Activated CD4-positive, alpha-beta memory T cell treated with anti-CD3 and anti-CD28 coated beads, Interleukin-2, amount 10 ng/mL, durations not matched to agents 7 days and 5 days (primary cell): ENCODE measurements around the gene CEACAM19. TPM values are rescaled to one million over a fixed set of nuclear protein-coding genes. Genes with fewer than 3 reads are reported as not detected.
"Not testable (repeated sequence)": the region's sequence is repeated elsewhere in the genome, so short reads cannot be mapped to it uniquely, and the experiment has no call there.

Experiments used
- CTCF ChIA-PET: fragments of 350-600 bp; sonication (Branson Sonifier 250); formaldehyde crosslinking; loops from one replicate; lab custom pipeline; 2021; ENCODE audit warnings: antibody characterized with exemption, inconsistent platforms; lab: Charles Lee
- POLR2A ChIA-PET: fragments of 350-600 bp; sonication (Branson Sonifier 250); formaldehyde crosslinking; loops from one replicate; lab custom pipeline; 2021; ENCODE audit warnings: antibody characterized with exemption; lab: Charles Lee
- DNase-seq: peaks from one replicate; pipeline ENCODE4 v3.0.0-alpha.2; 2020
- H3K27ac Mint-ChIP-seq: one replicate; pipeline ENCODE4 v1.8.0; 2021; ENCODE audit warnings: mild to moderate bottlenecking, mixed read lengths
- H3K27me3 Mint-ChIP-seq: one replicate; pipeline ENCODE4 v1.8.0; 2021; ENCODE audit warnings: mixed read lengths
- H3K36me3 Mint-ChIP-seq: one replicate; pipeline ENCODE4 v1.8.0; 2021; ENCODE audit warnings: low read depth, mixed read lengths
- H3K4me1 Mint-ChIP-seq: one replicate; pipeline ENCODE4 v1.8.0; 2021; ENCODE audit warnings: mixed read lengths
- H3K4me3 Mint-ChIP-seq: one replicate; pipeline ENCODE4 v1.8.0; 2021; ENCODE audit warnings: mild to moderate bottlenecking, mixed read lengths
- H3K9me3 Mint-ChIP-seq: one replicate; pipeline ENCODE4 v1.8.0; 2021; ENCODE audit warnings: mixed read lengths
- total RNA-seq, 2 experiments: library from RNA; stranded (reverse); gene quantifications; one replicate each; pipeline ENCODE4 v1.2.3, GENCODE V29; 2021

Gene CEACAM19, protein sequence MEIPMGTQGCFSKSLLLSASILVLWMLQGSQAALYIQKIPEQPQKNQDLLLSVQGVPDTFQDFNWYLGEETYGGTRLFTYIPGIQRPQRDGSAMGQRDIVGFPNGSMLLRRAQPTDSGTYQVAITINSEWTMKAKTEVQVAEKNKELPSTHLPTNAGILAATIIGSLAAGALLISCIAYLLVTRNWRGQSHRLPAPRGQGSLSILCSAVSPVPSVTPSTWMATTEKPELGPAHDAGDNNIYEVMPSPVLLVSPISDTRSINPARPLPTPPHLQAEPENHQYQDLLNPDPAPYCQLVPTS
- under 1 TPM in 1 of 2 experiments, not detected in 1; 0.30 TPM for total RNA-seq

DNA sequence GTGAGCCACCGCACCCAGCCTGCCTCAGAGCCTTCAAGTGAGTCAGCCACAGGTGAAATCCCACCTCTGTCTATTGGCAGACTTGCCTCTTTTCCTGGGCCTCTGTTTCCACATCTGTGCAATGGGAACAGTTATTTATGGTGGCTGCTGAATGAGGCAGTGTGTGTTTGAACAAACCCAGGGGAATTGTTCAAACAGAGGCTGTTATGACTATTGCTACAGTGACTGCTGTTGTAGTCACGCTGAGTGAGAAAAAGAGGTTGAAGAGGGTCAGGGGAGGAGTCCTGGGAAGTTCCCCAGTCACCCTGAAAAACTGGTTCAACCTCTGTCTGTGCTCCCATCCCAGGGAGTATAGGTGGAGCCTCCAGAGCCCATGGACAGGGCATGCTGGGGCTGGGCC lies at the start of gene CEACAM19:
Gene CEACAM19 (plus strand): TSS at position 83 of the 400 bp plus-strand sequence. CDS start 450 bp downstream, outside the sequence.
- Mint-ChIP-seq H3K36me3 (no peaks in the 10 kb centered on the region), H3K4me3 (no peak within 1 kb of the TSS), H3K27ac (no peak within 1 kb of the TSS), H3K27me3 (peaks cover 2% of the 10 kb centered on the region), H3K4me1 (no peaks in the 10 kb centered on the region), H3K9me3 (no peaks in the 10 kb centered on the region)
- ChIA-PET CTCF (interaction anchor here (1.0 kb wide), 1 partner anchor 99 kb away, joined by 3 read pairs; no protein-coding TSS in a partner anchor), POLR2A (no interaction called here)
- DNase-seq, result no peak

DNA sequence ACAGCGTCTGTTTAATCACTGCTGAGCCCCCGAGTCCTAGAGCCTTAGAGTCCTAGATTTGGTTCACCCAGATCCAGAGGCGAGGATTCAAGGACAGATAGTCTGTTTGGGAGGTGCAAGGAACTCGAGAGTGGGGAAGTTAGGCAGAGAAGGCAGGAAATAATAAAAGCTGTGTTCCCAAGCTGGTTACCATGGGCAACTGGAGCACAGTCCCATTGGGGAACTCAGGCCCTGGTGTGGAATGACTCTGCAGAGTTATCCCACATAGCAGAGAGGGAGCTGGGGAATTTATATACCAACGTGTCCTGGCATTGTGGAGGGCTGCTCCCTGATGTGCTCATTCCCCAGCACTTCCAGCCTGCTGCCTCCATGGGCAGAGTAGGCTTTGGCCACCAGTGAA lies 48.2 kb upstream of the CEACAM19 start:
- no peaks in the 10 kb centered on the region for H3K27me3 Mint-ChIP-seq
- POLR2A ChIA-PET, result no interaction called here
- DNase-seq, result no peak
- H3K27ac Mint-ChIP-seq, result no peak overlapping the region
- CTCF ChIA-PET, result no interaction called here
- H3K36me3 Mint-ChIP-seq, result no peaks in the 10 kb centered on the region
- no peaks in the 10 kb centered on the region for H3K4me1 Mint-ChIP-seq
- H3K4me3 Mint-ChIP-seq, result no peak overlapping the region
- peaks cover 4% of the 10 kb centered on the region for H3K9me3 Mint-ChIP-seq

DNA sequence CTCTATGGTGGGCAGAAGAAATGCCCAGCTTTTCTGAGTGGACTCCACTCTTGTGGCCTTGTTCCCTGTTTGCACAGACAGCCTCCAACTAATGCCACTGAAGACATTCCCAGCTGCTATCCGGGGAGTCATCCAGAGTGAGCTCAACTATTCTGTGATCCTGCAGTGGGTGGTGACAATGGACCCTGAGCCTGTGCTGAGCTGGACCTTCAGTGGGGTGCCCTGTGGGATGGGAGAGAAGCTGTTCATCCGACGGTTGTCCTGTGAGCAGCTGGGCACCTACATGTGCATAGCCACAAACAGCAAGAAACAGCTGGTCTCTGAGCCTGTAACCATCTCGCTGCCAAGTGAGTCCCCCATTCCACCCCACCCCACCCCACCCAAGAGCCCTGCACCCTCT lies 47.7 kb upstream of the CEACAM19 start:
- Mint-ChIP-seq H3K36me3 (no peaks in the 10 kb centered on the region), H3K9me3 (peaks cover 4% of the 10 kb centered on the region), H3K27ac (no peak overlapping the region), H3K4me3 (no peak overlapping the region), H3K27me3 (no peaks in the 10 kb centered on the region), H3K4me1 (no peaks in the 10 kb centered on the region)
- POLR2A ChIA-PET, result no interaction called here
- no peak for DNase-seq
- CTCF ChIA-PET, result no interaction called here

DNA sequence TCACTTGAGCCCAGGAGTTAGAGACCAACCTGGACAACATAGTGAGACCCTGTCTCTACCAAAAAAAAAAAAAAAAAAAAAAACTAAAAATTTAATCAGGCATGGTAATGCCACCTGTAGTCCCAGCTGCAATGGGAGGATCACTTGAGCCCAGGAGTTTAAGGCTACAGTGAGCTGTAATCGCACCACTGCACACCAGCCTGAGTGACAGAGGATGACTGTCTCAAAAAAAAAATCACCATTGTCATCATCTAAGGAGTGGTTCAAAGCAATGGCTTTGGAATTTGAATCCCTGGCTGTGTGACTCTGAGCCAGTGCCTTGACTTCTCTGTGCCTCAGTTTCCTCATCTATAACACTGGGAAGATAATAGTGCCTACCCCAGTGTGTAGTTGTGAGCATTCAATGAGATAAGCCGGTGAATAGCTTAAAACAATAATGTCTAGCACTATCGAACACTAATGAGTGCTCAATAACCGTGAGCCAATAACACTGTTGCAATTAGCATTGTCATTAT lies 46.4 kb upstream of the CEACAM19 start:
- no peak overlapping the region for H3K27ac Mint-ChIP-seq
- H3K4me3 Mint-ChIP-seq, result no peak overlapping the region
- ChIA-PET CTCF (interaction anchor here (0.9 kb wide), 1 partner anchor 70 kb away, joined by 3 read pairs; no protein-coding TSS in a partner anchor), POLR2A (no interaction called here)
- no peak for DNase-seq
- H3K36me3 Mint-ChIP-seq, result no peaks in the 10 kb centered on the region
- no peaks in the 10 kb centered on the region for H3K27me3 Mint-ChIP-seq
- no peaks in the 10 kb centered on the region for H3K4me1 Mint-ChIP-seq
- H3K9me3 Mint-ChIP-seq, result peaks cover 4% of the 10 kb centered on the region

DNA sequence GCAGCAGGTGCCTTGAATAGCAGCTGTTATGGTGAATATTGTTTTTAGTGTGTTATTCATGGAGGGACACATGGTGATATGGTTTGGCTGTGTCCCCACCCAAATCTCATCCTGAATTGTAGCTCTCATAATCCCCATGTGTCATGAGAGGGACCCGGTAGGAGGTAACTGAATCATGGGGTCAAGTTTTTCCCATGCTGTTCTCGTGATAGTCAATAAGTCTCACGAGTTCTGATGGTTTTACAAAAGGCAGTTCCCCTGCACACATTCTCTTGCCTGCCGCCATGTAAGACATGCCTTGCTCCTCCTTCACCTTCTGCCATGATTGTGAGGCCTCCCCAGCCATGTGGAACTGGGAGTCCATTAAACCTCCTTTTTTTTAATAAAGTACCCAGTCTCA lies 45.6 kb upstream of the CEACAM19 start:
- H3K36me3 Mint-ChIP-seq, H3K9me3 Mint-ChIP-seq, H3K4me1 Mint-ChIP-seq, DNase-seq, H3K27me3 Mint-ChIP-seq, H3K4me3 Mint-ChIP-seq, H3K27ac Mint-ChIP-seq, POLR2A ChIA-PET, CTCF ChIA-PET: not testable (repeated sequence)

DNA sequence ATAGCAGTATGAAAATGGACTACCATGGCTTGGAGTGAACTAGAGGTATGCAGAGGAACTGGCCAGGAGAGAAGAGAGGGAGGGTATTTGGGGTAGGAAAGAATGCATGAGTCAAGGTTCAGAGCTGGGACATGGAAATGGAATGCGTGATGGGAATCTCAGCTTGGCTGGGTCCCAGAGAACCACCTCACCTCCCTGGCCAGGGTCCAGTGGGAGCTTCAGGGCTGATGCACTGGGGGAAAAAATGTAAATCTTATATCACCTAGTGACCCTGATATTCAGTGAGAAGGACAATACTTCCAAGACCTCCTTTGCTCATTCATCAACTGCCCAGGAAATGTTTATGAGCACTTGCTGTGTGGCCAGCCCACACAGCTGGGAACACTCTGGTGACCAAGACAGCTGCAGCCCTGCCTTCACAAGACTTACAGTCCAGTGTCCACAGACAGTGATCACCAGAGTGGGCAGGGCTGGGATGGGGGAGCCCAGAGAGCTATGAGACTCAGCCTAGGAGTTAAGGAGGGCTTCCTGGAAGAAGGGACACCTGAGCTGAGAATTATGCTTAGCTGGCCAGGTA lies 45.1 kb upstream of the CEACAM19 start:
- H3K4me1 Mint-ChIP-seq, result no peaks in the 10 kb centered on the region
- H3K36me3 Mint-ChIP-seq, result no peaks in the 10 kb centered on the region
- no peak overlapping the region for H3K4me3 Mint-ChIP-seq
- CTCF ChIA-PET, result no interaction called here
- H3K9me3 Mint-ChIP-seq, result peaks cover 4% of the 10 kb centered on the region
- no peak for DNase-seq
- no peak overlapping the region for H3K27ac Mint-ChIP-seq
- POLR2A ChIA-PET, result no interaction called here
- H3K27me3 Mint-ChIP-seq, result no peaks in the 10 kb centered on the region

DNA sequence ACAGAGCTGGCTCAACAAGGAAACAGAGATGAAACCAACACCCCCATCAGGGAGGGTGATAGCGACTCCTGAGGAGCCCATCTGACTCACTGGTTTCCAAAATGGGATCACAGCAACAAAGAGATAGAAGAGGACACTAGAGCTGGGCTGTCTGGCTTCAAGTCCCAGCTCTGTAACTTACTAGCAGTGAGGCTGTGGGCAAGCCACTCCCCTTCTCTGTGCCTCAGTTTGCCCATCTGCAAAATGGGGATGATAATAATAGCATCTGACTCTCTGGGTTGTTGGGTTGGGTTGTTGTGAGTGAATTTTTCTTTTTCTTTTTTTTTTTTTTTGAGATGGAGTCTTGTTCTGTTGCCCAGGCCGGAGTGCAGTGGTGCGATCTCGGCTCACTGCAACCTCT lies 43.7 kb upstream of the CEACAM19 start:
- H3K4me1 Mint-ChIP-seq, result no peaks in the 10 kb centered on the region
- POLR2A ChIA-PET, result no interaction called here
- no peak for DNase-seq
- CTCF ChIA-PET, result no interaction called here
- no peaks in the 10 kb centered on the region for H3K36me3 Mint-ChIP-seq
- H3K27me3 Mint-ChIP-seq, result no peaks in the 10 kb centered on the region
- no peak overlapping the region for H3K4me3 Mint-ChIP-seq
- no peak overlapping the region for H3K27ac Mint-ChIP-seq
- peaks cover 4% of the 10 kb centered on the region for H3K9me3 Mint-ChIP-seq

DNA sequence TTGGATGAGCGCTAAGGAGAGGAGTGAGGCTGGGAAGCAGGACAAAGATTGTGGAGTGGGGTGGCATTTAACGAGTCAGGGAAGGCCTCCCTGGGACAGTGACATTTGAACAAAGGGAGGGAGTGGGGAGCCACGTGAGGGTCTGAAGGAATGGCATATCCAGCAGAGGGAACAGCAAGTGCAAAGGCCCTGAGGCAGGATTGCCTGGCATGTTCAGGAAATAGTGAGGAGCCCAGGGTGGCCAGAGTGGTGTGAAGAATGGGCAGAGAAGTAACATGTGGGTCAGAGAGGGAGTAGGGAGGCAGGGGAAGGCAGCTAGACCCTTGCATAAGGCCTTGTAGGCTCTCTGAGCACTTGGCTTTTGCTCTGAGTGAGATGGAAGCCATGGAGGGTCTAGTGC lies 42.5 kb upstream of the CEACAM19 start:
- Mint-ChIP-seq H3K9me3 (peaks cover 4% of the 10 kb centered on the region), H3K36me3 (no peaks in the 10 kb centered on the region), H3K4me1 (no peaks in the 10 kb centered on the region), H3K4me3 (no peak overlapping the region), H3K27me3 (peaks cover 3% of the 10 kb centered on the region), H3K27ac (no peak overlapping the region)
- DNase-seq, result no peak
- CTCF ChIA-PET, result no interaction called here
- POLR2A ChIA-PET, result no interaction called here

DNA sequence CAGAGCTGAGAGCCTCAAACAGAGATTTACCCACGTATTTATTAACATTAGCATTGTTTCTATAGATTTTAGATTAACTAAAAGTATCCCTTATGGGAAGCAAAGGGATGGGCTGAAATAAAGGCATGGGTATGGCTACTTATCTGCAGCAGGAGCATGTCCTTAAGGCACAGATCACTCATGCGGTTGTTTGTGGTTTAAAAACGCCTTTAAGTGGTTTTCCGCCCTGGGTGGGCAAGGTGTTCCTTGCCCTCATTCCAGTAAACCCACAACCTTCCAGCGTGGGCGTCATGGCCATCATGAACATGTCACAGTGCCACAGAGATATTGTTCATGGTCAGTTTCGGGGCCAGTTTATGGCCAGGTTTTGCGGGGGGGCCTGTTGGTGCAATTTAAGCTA lies 39.7 kb upstream of the CEACAM19 start:
- H3K36me3 Mint-ChIP-seq, H3K27me3 Mint-ChIP-seq, DNase-seq, POLR2A ChIA-PET, H3K4me3 Mint-ChIP-seq, H3K9me3 Mint-ChIP-seq, H3K27ac Mint-ChIP-seq, H3K4me1 Mint-ChIP-seq, CTCF ChIA-PET: not testable (repeated sequence)

DNA sequence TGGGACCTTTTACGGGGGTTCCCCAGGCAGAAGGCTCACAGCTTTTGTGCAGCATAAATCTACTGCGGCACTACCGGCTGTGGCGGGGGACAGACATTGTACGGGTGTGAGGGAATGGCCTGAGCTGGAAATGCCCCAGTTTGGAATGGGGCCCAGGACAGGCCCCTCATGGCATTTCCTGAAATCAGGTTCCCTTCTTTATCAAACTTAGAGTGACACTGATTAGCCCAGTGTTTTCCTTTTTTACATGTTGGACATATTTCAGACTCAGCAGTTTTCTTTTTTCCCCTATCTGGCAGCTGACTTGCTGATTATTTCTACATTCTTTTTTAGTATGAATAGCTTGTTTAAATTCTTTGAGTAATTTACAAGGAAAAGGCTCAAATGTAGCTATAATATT lies 37.2 kb upstream of the CEACAM19 start:
- H3K27ac Mint-ChIP-seq, POLR2A ChIA-PET, H3K4me1 Mint-ChIP-seq, H3K9me3 Mint-ChIP-seq, H3K36me3 Mint-ChIP-seq, H3K4me3 Mint-ChIP-seq, H3K27me3 Mint-ChIP-seq, DNase-seq, CTCF ChIA-PET: not testable (repeated sequence)

DNA sequence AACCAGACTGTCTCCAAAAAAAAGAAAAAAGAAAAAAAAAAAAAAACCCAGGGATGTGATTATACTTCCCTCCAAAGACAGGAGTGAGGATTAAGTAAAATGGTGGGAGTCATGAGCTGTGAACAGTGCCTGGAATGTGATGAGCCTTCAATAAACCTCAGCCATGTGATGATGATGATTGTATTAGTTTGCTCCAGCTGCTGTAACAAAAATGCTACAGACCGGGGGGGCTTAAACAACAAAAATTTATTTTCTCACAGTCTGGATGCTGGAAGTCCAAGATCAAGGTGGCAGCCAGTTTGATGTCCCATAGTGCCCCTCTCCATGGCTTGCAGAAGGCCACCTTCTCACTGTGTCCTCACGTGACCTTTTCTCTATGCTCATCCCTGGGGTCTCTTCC lies 36.5 kb upstream of the CEACAM19 start:
- CTCF ChIA-PET, result interaction anchor here (1.6 kb wide), 1 partner anchor 20 kb away, joined by 5 read pairs; no protein-coding TSS in a partner anchor
- Mint-ChIP-seq H3K4me3 (no peak overlapping the region), H3K4me1 (no peaks in the 10 kb centered on the region), H3K27ac (no peak overlapping the region), H3K36me3 (no peaks in the 10 kb centered on the region), H3K27me3 (peaks cover 6% of the 10 kb centered on the region), H3K9me3 (no peaks in the 10 kb centered on the region)
- no peak for DNase-seq
- POLR2A ChIA-PET, result no interaction called here

DNA sequence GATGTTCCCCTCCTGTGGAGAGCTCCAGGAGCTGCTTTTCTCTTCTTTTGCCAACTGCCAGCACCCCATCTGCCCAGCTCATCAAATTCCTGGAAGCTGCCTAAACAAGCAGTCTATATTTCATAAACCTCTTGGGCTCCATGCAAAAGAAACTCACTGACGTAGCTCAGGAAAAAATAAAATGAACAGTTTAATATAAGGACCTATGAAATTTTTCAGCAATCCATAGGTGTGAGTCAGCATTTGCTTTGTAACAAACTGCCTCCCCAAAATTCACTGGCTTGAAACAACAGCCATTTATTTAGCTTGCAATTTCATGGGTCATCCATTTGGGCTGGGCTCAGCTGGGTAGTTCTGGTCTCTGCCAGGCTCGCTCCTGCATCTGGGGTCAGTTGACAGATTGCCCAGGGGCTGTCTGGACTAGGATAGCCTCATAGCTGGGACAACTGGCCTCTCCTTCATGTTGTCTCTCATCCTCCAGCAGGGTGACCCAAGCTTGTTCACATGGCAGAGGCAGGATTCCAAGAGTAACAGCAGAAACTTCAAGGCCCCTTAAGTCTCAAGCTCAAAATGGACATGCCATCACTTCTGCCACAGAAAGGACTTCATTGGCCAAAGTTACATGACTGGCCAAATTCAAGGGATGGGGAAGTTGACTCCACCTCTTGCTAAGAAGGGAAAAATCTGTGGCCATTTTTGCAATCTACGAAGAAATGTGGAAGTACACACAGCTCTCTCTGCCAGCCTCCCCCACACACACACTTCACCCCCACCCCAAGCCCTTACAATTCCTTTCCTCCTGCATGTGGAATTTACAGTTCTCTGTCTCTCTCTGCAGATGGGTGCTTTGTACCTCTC lies 35.5 kb upstream of the CEACAM19 start:
- Mint-ChIP-seq H3K4me1 (no peaks in the 10 kb centered on the region), H3K9me3 (no peaks in the 10 kb centered on the region), H3K4me3 (no peak overlapping the region), H3K36me3 (no peaks in the 10 kb centered on the region), H3K27me3 (peaks cover 6% of the 10 kb centered on the region), H3K27ac (no peak overlapping the region)
- ChIA-PET POLR2A (interaction anchor here (0.7 kb wide), 1 partner anchor 457 kb away, joined by 3 read pairs; no protein-coding TSS in a partner anchor), CTCF (interaction anchor here (1.0 to 1.6 kb wide), 2 partner anchors 19 to 21 kb away, joined by 5 read pairs; no protein-coding TSS in a partner anchor)
- no peak for DNase-seq
